Endometrium (tissue), 2 donors: ENCODE measurements around the gene DCTN5.

ENCODE experiments used
- FAIRE-seq: peaks from 2 replicates; lab custom pipeline; 2012; peaks lifted over from hg19 to GRCh38; lab: Jason Lieb, UNC
- donor health status: control.
- donor health status: control.

DCTN5 gene

DNA sequence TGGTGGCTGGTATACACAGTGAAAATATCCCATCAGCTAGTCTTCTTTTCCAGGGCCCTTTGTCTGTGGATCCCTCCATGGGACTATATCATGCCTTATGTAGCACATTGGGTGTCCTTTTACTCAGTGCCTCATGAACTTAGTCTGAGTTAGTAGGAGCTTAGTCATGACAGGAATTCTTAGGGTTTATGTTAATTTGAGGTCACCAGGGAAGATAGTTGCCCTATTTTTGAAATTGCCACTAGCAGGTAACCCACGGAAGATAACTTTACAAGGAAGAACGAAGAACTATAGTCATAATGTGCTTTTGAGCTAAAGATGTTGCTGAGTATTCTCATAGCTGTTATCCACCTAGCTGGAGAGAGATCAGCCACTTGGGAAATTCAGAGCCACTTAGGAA, 22.7 kb downstream of the DCTN5 start:
- no peak for FAIRE-seq

DNA sequence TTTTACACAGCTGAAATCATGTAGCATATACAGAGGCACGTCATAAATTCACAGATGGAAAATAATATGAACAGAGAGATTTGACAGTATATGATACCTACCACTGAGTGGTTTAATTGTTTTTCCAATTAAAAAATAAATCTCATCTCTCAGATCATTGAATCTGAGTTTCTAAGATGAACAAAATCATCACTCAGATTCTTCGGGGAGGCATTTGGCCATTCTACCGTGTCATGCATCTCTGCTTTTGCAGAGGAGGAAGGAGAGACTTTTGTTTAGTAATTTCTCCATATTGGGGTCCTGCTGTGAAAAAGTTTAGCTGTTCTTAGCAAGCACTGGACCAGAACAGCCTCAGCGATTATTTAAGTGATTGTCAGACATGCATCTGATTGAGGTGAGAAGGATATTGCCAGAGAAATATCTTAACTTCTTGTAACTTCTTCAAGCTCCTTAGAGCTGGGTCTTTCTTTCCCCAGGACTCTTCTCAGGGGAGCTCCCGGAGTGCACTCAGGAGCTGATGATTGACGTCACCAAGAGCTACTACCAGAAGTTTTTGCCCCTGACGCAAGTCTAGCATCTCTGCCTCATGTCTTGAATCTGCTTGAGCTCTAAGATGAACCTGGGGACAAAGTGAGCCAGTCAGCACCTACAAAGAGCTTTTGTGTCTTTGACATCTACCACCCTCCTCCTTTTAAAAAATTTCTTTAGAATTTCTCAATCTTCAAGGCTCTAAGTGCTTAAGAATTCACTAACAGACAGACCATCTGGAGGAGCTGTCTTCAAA, 25.5 kb downstream of the DCTN5 start:
- no peak for FAIRE-seq

DNA sequence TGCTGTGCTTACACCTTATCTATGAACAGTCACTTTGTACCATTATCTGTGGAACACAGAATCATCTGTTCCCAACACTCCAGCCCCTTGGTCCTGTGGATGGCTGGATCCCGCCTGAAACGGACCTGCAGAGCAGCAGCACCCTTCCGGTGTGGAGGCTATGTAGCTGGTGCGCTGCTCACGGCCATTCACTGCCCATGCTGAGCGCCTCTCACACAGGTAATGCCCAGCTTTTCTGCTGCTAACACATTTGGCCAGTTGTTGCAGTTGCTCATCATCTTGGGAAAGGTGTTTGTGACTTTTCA, 26.0 kb downstream of the DCTN5 start:
- no peak for FAIRE-seq

DNA sequence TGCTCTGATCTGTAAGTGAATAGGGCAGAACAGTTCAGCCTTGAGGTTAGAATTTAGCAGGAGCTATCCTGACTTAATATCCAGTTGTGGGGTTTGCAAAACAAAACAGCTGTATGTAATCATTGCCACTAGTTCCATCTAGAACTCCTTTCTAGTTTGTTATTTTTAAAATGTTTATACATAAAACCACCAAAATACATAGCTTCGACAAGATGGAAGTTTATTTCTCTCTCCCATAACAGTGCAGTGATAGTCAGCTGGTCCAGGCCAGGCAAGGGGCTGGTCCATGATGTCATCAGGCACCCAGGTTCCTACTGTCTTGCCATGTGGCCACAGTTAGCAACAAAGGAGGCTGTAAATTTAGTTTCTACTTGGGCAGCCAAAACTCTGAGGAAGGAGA, 27.0 kb downstream of the DCTN5 start:
- FAIRE-seq: no peak

DNA sequence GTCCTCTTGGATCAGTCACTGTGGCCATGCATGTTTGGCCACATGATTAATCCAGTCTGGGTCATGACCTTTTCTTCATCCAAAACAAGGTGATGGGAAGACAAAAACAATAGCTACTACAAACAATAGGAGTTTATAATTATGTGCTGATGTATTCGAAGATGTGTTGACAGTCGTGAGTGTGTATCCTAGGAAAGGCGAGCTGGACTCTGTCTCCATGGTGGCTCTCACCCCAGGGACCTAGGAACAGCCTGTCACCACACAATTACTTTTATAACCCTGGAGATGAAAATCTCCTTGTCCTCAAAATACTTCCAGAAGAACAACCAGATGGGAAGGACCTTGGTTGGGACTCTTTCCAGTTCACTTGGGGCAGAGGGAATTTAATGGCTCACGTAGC, 27.6 kb downstream of the DCTN5 start:
- no peak for FAIRE-seq

DNA sequence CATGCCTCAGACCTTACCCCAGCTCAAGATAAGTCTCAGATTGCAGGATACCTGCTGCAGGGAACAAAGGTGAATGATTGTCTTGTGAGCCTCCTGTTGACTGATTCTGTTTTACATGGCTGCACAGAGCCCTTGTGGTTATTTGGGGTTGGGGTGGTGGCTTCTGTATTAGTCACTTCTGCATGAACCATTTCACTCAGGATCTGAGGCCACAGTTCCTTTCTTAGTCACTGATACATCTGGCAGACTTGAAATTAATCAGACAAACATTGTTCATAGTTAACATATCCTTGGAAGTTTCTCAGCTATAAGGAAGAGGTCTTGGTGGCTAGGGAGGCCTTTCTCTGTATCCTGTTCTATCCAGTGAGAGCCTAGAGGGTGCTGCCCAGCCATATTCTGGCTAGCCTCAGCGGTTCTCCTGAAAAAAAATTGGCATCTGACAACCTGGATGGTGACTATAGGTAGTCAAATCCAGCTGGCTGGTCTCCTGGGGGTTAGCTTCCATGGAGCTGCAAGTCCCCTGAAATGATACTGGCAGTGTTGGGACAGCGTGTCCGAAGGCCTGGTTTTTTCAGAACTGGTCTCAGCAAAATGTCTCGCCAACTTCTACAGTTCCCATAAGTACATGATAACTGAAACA, 29.0 kb downstream of the DCTN5 start:
- no peak for FAIRE-seq

DNA sequence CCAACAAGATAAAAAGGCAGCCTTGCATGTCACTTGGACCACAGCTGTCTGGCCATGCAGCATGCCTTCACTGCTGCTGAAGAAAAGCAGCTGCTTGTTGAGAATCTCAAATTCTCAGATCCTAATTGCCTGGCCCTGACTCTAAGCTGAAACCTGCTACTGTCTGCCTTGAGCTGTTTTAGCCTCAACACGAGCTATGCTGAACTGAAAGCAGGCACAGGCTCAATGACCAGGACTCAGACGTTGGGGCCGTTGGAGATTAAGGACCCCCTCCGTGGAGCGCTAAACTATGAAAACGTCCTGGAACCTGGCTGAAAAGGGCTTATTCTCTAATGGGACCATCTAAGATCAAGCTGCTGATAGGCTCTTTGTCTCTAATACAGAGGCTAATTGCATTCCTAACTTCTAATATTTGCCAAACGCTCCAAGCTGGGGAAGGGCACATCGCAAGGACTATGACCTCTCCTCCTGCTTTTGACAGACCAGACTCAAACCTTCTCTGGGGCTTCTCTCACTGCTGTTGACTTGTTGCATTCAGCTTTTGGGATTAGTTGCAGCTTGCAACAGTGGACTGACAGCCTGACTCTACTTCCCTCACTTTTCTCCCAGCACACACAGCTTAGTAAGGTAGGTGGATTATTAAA, 32.8 kb downstream of the DCTN5 start:
- no peak for FAIRE-seq

DNA sequence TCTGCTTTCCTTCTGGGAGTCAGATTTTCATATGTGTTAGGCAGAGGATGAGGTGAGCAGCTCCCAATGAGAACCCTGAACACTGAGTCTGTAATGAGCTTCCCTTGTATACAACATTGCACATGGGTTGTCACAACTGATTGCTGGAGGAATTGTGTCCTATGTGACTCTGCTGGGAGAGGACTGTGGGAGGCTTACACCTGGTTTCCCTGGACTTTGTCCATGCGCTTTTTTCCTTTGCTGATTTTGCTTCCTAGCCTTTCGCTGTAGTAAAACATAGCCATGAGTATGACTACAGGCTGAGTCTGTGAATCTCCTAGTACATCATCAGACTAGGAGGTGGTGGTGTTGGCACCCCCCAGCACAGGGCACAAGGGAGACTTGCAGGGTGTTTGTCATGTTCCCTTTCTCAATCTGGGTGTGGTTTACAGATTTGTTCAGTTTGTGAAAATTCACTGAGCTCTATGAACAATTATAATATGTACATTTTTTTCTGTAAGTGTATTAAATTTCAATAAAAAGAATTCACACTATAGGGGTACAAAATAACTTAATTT, 35.7 kb downstream of the DCTN5 start:
- no peak for FAIRE-seq

DNA sequence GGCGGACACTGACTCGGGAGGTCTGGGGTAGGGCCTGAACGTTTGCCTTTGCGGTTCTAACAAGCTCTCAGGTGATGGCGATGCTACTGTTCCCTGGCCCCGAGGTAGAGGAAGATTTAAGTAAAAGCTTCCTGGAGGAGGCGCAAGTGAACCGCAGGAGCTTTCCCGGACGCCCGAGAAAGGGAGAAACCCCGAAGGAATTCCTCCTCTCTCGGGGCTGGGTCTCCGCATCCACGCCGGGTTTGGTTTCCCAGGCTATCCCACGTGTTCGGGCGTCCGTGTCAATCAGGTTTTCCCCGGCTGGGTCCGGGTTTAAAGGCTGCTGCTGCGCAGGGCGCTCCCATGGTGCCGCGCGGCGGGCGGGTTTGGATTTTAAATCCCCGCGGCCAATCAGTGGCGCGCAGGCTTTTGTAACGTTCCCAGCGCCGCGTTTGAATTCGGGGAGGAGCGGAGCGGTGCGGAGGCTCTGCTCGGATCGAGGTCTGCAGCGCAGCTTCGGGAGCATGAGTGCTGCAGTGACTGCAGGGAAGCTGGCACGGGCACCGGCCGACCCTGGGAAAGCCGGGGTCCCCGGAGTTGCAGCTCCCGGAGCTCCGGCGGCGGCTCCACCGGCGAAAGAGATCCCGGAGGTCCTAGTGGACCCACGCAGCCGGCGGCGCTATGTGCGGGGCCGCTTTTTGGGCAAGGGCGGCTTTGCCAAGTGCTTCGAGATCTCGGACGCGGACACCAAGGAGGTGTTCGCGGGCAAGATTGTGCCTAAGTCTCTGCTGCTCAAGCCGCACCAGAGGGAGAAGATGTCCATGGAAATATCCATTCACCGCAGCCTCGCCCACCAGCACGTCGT, 37.4 kb downstream of the DCTN5 start, which contains the start of gene PLK1:
PLK1 (plus strand) TSS at position 460 of the 844 bp plus-strand sequence; CDS start at position 504, 44 bp downstream.
- no peak for FAIRE-seq

DNA sequence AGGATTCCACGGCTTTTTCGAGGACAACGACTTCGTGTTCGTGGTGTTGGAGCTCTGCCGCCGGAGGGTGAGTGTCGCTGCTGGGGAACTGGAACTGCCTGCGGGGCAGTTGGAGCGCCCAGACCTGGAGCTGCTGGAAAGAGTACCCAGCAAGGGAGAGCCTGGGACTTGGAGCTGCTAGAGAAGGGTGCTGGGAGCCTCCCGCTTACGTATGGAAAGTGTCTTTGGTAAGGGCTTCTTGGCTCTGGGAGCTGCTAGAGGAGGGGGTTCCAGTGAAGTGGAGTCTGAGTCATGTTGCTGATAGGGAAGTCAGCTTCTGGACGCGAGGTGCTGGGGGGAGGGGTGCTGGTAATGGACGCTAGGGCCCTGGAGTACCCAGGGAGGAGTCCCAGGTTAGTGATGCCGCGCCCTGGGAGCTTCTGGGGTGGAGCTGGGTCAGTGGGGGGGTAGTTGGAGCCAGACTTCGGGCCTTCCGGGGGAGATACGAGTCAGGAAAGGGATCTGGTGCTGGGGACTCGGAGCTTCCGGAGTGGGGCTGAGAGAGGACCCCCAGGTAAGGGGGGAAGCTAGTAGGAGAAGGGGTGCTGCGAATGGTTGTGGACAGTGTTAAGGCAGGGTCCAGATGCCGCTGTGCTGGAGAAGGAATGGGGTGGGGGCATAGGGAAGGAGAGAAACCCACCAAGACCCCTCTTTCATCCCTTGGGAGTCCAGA, 38.2 kb downstream of the DCTN5 start:
- no peak for FAIRE-seq

DNA sequence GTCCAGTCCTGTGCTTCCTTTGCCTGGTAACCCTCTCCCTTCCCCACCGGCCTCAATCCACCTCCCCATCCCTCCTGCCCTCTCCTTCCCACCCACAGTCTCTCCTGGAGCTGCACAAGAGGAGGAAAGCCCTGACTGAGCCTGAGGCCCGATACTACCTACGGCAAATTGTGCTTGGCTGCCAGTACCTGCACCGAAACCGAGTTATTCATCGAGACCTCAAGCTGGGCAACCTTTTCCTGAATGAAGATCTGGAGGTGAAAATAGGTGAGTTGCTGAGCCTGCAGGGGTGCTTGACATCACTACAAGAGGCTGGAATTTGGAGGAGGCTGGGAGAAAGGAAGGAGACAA, 38.7 kb downstream of the DCTN5 start:
- FAIRE-seq: no peak

DNA sequence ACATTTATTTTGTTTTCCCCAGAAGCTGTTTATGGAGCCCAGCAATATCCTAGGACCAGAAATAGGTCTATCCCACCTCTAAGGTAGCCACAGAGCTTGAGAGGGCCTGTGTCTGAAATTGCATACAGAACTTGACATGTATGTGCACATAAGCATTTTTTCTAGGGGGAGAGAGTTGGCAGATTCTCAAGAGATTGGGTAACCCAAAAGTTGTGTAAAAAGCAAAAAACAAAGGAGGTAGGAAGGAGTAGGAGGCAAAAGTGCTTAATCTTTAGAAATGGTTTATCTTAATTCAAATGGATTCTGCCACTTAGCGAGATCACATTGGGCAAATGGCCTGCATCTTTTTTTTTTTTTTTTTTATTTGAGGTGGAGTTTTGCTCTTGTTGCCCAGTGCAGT, 40.9 kb downstream of the DCTN5 start:
- FAIRE-seq: no peak

DNA sequence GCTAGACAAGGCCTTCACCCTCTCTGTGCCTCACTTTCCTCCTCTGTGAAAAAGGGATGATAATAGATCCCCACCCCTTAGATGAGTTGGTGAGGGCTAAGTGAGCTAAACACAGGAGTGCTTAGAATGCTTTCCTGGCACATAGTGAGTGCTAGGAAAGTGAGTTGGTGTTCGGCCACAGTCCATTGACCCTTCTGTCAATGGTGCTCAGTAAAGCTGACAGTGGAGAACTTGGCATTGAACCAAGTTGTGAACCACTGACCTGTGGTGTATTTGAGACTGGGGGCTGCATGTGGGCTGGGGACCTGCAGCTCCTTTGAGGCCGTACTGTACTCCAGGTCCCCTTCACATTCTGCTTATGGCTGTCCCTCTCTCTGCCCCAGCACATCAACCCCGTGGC, 42.2 kb downstream of the DCTN5 start:
- FAIRE-seq: no peak

DNA sequence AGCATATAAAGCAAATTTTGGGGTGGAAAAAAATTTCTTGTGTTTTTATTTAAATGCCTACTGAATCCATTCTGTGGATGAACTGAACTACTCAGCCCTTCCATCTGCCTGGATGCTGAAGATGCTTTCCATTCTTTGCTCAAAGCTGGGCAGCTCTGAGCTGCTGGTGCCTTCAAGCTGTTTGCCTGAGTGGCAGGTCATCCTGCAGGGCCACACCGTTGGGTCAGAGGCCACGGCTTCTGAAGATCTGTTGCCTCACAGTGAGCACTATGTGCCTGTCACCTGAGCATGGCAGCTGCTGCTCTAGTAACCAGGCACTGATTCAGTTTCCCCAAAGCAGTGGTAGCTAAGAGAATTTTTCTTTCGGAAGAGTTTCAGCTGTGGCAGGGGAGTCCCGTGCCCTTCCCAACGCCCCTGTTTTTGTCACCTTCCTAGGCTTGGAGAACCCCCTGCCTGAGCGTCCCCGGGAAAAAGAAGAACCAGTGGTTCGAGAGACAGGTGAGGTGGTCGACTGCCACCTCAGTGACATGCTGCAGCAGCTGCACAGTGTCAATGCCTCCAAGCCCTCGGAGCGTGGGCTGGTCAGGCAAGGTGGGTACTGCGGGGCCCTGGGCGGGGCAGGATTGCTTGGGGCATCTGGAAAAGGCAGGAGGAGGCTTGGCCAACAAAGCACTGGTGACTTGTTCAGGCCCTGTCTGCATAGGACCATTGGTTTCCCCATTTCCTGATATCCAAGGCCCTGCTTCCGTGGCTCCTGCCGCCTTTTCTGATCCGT, 46.0 kb downstream of the DCTN5 start:
- no peak for FAIRE-seq

DNA sequence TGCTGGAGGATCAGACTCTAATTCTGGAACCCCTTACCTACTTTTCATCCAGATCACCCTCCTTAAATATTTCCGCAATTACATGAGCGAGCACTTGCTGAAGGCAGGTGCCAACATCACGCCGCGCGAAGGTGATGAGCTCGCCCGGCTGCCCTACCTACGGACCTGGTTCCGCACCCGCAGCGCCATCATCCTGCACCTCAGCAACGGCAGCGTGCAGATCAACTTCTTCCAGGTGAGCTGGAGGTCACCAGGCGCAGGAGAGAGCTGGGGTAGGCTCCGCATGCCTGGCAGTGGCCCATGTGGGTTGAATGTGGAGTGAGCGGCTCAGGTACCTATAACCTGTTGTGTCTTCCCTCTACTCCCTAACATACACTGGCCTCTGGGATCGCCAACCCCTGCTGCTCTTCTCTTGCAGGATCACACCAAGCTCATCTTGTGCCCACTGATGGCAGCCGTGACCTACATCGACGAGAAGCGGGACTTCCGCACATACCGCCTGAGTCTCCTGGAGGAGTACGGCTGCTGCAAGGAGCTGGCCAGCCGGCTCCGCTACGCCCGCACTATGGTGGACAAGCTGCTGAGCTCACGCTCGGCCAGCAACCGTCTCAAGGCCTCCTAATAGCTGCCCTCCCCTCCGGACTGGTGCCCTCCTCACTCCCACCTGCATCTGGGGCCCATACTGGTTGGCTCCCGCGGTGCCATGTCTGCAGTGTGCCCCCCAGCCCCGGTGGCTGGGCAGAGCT, 48.3 kb downstream of the DCTN5 start:
- no peak for FAIRE-seq

DNA sequence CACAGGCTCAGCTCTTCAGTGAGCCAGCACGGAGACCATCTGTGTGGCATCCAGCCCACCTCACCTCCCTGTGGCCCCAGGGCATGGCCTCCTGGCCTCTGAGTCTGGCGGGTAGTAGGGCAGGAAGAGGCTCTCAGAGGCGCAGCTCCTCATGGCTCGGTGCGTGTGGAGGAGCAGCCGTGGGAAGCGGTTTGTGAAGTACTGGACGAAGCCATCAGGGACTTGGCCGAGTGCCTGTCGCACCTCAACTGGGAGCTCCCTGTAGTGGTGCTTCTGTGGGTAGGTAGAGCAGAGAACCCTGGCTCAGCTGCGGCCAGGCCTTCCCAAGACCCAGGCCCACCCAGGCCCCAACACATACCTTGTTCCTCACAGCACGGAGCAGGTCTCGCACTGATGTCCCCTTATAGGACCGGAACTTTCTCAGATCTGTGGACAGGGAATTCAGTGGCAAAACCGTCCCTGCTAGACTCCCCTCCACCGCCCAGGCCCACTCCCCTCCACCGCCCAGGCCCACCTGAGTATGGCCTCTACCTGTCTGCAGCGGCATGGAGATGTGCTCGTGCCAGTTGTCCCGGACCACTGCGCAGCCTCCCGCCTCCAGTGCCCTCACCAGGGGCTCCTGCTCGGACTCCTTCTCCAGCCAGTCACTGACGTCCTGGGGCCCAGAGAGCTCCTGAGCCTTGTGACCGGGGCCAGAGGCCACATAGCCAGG, 49.7 kb downstream of the DCTN5 start:
- FAIRE-seq: no peak

DNA sequence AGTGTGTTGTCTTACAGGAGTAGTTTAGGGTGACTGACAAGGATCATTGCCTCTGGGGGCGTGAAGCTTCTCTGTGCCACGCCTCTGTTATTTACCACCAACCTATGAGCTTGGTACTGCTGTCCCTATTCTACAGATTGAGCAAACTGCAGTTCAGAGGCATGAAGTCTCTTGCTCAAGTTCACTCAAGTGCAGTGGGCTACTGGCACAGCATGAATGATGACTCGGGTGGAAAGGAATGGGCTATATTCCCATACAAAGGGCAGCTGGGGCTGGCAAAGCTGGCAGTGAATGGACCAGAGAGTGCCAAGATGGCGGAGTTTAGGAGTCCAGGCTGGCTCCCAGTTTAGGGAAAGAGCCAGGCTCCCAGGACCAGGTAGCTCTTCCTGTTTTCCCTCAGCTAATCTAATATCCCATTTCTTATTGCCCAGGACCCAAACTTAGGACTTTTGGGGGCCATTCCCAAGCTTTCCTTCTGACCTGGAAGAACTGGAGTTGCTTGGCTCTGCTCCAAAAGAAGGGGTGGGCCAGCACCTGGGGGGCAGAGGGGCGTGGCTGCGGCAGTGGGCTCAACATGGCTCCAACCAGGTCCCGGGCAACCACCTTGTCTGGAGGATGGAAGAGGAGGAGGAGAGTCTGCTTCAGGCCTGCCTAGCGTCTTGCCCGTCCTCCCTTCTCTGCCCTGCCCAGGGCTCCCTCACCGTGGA, 50.4 kb downstream of the DCTN5 start:
- no peak for FAIRE-seq

DNA sequence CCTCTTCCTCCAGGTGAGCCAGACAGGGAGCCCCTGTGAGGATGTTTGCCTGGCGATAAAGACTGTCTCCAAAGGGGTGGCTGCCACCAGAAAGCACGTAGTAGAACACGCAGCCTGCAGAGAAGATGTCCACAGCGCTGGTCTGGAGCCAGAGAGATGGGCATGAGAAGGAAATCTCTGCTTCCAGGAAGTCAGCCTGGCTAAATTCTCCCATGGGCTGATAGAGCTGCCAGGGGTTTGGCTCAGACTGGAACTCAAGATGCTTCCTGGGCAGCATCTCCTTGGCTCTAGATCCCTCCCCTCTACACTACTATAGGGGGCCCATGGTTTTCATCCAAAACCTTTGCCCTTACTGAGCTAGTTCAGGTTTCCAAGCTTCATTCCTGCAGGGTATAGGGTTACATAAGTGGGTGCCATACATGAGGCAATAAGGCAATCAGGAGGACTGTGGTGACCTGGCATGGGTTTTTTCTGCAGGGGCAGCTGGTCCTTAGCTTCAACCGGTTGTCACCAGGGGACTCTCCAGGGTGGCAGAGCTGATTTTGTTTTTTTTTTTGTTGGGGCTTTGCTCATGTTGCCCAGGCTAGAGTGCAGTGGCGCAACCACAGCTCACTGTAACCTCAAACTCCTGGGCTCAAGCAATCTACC, 51.0 kb downstream of the DCTN5 start:
- FAIRE-seq: no peak
